Stimulated activated CD4-positive, alpha-beta T cell treated with anti-CD3 and anti-CD28 coated beads, Interleukin-4, amount 100 ng/mL, for 1 hour (primary cell): ENCODE data around the gene ALDH9A1.
"Not testable (repeated sequence)": the region's sequence is repeated elsewhere in the genome, so short reads cannot be mapped to it uniquely, and the experiment has no call there.

Source experiments
- DNase-seq: peaks from one replicate; pipeline ENCODE4 v3.0.0-alpha.2; 2020

The ALDH9A1 gene

DNA sequence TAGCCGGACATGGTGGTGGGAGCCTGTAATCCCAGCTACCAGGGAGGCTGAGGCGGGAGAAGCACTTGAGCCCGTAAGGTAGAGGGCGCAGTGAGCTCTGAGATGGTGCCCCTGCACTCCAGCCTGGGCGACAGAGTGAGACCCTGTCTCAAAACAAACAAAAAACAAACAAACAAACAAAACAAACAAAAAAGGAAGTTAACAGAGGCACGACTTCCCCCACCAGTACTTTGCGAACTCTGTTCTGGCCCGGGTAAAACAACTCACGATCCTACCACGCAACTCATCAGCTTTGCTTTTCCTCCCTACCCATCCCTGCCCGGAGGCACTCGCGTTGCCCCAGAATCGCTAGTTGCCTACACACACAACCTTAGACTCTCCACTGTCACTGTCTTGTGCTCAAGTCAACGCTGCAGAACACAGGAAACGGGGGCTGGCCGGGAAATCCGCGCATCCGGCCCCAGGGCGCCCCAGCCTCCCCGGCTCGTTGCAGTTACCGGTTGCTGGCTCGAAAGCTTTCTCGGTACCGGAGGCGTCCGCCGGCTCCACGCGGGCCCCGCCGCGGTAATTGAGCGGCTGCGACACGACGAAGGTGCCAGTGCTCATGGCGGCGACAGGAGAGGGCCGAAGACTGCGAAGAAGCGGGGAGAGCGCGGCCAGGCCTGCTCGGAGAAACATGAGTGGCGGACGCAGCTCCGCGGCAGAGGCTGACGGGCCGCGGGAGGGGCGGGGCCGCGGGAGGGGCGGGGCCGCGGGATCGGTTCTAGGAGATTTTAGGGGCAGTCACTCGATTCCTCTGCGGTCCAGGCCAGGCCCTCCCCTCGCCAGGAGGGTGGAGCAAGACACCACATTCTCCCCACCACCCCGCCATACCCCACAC is at the start of gene ALDH9A1:
ALDH9A1 (minus strand) TSS at position 682 of the 880 bp plus-strand sequence; CDS start at position 678, 4 bp downstream.
- DNase-seq: peak; percentile 89

DNA sequence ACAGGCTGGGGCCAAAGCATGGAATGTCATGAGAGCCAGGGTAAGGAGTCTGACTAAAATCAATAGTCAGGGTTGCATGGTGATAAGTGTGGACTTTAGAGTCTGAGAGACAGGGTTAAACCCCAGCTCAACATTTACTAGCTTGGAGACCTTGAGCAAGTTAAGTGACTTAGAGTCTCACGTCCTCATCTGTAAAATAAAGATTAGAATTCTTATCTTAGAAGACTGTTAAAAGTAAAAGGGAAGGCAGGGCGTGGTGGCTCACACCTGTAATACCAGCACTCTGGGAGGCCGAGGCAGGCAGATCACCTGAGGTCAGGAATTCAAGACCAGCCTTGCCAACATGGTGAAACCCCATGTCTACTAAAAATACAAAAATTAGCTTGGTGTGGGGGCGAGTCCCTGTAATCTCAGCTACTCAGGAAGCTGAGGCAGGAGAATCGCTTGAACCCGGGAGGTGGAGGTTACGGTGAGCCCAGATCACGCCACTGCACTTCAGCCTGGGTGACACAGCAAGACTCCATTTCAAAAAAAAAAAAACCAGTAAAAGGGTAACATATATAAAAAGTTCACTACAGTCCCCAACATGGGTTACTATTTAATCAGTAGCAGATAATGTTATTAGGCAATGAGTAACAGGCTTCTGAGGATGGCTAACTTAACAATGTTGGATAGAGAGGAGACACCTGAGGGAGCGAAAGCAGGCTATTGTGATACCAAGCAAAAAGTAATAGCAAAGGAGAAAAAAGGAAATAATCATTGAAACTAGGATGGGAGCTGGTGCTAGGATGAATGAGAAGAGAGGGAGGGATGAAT is 49.5 kb upstream of the ALDH9A1 start:
- no peak for DNase-seq

DNA sequence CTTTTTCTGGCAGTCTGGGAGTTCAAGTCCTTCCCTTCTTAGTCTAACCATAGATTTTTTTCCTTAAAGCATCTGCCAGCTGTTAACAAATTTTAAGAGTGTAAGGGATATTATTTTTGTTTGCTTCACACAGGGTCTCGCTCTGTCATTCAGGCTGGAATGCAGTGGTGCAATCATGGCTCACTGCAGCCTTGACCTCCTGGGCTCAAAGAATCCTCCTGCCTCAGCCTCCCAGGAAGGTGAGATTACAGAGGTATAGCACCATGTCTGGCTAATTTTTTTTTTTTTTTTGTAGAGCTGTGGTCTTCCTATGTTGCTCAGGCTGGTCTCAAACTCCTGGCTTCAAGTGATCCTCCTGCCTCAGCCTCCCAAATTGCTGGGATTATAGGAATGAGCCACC is 46.6 kb upstream of the ALDH9A1 start:
- DNase-seq: not testable (repeated sequence)

DNA sequence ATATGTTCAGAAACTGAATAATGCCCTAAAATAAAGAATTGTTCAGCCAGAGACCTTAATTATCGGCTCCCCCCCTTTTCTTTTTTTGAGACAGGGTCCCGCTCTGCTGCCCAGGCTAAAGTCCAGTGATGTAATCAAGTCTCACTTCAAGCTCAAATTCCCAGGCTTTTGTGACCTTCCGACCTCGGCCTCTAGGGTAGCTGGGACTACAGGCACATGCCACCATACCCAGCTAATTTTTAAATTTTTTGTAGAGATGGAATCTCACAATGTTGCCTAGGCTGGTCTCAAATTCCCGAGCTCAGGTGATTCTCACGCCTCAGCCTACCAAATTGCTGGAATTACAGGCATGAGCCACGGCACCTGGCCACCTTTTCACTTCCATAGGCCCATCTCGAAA is 43.8 kb upstream of the ALDH9A1 start:
- DNase-seq: no peak

DNA sequence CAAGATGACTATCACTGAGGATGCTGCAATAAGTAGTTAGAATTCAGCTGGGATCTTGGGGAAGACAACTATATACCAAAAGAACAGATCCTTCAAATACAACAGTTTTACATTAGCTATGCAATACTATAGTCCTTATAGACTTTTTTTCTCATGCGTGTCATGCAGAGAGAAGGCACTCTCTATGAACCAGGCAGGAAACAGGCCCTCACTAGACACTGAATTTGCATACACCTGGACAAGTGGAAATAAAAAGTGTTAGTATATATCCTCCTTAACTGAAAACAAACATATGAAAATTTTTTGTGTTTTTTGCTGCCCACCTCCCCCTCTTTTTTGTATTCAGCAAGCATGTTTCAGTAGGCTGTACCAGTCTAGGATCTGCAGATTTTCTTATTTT is 40.4 kb upstream of the ALDH9A1 start:
- DNase-seq: no peak

DNA sequence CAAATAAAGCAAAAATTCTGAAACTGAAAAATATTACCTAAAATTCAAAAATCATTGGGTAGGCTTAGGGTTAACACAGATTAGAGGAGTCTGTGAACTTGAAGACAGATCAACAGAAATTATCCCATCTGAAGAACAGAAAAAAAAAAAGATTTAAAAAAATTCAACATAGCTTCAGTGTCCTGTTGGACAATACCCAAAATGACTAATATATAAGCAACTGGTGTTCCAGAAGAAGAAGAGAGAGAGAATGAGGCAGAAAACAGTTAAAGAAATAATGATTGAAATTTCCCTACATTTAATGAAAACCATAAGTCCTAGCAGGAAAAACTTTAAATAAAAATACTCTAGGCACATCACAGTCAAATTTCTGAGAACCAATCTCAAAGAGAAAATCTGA is 38.8 kb upstream of the ALDH9A1 start:
- no peak for DNase-seq

DNA sequence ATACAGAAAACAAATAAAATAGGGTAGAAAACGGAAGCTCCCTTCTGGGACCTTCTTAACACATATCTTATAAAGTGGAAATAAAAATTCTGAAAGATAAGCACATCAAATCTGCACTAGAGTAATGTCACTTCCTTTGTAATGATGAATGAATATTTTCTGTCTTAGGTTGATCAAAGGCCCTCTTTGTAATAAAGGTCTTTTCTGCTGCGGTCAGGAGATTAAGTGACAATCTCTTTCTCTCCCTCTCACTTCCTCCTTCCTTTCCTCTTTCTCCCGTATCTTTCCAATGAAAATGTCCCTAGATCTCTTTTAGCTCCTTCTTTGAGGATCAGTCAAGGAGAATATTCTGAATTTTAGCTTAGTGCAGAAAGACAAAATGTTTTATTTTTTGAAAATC is 36.5 kb upstream of the ALDH9A1 start:
- no peak for DNase-seq

DNA sequence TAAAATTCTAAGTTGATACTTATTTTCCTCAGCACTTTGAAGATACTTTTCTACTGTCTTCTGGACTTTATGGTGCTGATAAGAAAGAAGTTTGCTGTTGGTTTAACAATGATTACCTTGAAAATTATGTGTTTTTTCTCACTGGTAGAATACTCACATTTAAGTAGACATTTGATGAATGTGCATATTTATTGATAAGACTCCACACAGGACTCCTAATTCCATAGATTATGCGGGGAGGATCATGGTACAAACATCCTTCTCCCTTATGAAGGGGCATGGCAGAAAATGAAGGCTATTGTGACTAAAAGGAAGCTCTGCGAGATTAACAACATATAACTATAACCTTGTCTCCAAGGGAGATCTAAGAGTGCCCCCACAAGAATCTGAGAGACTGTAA is 28.5 kb upstream of the ALDH9A1 start:
- DNase-seq: no peak

DNA sequence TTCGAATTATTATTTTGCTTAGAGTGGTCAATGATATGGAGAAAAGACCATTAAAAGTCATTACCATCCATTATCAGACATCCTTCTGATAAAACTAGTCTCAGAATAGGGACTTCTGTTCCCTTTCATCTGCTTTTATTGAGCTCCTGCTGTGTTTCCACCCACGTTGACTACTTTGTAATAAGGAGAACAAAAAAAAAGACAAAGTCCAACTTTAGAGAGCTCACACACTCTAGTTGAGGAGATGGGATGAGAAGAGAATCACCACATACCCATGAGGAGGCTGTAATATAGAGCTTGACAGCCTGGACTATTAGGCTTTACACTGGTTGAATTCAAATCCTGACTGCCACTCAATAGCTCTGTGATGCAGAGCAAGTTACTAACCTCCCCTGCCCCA is 27.8 kb upstream of the ALDH9A1 start:
- no peak for DNase-seq

DNA sequence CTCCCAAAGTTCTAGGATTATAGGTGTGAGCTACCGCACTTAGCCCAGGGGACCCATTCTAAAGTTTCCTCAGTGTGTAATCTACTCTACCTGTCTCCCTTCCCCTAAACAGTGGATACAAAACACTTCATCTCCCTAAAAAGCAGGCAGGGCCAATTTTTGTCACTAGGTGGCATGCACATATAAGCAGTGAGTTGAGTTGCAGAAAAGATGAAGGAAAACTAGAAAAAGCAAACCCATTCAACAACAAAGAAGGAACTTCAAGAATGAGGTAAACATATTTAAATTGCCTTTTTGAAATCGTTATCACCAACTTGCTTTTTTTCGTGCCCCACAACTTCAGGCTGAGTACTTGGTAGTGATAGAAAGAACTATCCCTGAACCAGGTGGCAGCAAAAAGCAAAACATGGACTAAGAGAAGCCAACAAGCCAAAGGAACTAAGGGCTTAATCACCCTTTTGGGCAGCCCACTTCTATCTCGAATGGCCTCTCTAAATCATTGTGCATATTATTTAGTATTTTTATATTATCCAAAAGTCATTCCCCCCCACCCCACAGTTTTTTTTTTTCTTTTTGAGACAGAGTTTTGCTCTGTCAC is 19.7 kb upstream of the ALDH9A1 start:
- peak; percentile 4 for DNase-seq

DNA sequence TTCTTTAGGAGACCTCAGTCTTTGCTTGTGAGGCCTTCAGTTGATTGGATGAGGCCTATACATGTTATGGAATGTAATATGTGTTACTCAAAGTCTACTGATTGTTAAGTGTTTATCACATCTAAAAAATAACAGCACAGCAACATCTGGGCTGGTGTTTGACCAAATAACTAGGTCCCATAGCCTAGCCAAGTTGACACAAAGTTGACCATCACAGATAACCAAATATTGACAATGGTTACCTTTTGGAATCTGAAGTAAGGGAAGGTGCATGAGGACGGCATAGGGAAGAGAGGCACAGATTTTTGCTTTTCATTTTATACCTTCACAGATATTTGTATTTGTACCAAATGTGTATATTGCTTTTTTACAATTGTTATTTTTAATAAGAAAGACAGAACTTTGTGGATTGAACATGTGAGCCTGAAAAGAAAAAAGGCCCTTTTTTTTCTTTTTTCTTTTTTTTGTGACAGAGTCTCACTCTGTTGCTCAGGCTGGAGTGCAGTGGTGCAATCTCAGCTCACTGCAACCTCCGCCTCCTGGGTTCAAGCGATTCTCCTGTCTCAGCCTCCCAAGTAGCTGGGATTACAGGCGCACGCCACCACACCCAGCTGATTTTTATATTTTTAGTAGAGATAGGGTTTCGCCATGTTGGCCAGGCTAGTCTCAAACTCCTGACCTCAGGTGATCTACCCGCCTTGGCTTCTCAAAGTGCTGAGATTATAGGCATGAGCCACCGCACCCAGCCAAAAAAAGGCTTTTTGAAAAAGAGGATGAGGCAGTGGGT is 18.1 kb upstream of the ALDH9A1 start:
- DNase-seq: not testable (repeated sequence)

DNA sequence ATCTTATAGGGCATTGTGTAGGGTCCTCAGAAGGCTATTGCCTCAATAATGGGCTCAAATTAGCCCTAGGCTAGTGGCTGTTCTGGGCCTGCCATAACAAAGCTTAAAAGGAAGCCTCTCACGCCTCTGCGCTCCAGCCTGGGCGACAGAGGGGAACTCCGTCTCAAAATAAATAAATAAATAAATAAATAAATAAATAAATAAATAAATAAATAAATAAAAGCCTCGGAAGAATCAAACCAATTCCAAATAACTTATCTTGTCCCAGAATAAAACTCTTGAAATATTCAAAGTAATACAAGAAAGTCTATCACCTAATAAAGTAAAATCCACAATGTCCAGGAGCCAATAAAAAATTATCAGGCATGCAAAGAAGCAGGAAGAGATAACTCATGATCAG is 14.4 kb upstream of the ALDH9A1 start:
- DNase-seq: no peak

DNA sequence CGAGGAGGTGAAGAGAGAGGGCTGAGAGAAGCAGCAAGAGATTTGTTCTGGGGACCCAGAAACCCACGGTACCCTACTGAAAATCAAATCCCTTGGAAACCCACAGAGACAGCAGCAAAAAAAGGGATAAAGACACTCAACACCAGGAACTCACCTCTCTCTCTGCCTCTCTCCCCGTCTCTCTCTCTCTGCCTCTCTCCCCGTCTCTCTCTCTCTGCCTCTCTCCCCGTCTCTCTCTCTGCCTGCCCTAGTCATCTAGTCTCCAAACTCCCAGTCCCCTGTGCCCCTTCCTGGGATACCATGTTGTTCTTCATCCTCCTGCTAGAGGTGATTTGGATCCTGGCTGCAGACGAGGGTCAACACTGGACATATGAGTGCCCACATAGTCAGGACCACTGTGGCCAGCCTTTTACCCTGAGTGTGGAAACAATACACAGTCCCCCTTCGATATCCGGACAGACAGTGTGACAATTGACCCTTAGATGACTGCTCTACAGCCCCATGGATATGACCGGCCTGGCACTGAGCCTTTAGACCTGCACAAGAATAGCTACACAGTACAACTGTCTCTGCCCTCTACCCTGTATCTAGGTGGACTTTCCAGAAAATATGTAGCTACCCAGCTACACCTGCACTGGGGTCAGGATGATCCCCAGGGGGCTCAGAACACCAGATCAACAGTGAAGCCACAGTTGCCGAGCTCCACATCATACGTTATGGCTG is 9.8 kb upstream of the ALDH9A1 start:
- DNase-seq: no peak

DNA sequence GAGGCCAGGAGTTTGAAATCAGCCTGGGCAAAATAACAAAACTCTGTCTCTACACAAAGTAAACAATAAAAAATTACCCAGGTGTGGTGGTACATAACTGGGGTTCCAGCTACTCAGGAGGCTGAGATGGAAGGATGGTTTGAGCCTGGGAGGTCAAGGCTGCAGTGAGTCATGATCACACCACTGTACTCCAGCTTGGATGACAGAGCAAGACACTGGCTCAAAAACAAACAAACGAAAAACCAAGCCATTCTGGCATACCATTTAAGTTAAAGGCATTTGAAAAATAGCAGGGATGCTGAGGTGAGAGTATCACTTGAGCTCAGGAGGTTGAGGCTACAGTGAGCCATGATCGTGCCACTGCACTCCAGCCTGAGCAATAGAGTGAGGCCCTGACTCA is 5.3 kb upstream of the ALDH9A1 start:
- no peak for DNase-seq

DNA sequence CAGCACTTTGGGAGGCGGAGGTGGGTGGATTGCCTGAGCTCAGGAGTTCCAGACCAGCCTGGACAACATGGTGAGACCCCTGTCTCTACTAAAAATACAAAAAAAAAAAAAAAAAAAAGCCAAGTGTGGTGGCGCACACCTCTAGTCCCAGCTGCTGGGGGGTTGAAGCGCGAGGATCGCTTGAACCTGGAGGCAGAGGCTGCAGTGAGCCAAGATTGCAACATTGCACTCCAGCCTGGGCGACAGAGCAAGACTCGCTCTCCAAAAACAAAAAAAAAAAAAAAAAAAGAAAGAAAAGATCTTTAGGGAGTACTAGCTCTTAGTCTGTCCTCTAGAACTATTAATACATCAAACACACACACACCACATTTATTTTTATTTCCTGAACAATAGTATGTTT is 3.6 kb upstream of the ALDH9A1 start:
- DNase-seq: not testable (repeated sequence)

DNA sequence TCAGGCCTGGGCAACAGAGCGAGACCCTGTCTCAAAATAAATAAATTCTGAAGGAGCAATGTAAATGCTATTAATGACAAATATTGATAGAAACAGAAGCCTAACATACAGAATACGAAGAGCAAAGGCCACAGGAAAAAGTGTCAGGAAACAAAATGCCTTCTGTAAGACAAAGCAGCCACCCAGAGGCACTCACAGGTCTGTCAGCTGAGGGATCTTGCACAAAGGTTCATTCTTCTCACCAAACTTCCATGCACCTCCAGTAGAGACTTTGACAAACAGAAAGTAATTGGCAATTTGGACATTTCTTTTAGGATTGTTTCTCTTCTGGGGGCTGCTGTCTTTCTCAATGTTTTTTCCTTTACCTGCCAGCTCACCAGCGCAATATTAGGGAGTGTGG is 1.2 kb upstream of the ALDH9A1 start:
- DNase-seq: no peak

DNA sequence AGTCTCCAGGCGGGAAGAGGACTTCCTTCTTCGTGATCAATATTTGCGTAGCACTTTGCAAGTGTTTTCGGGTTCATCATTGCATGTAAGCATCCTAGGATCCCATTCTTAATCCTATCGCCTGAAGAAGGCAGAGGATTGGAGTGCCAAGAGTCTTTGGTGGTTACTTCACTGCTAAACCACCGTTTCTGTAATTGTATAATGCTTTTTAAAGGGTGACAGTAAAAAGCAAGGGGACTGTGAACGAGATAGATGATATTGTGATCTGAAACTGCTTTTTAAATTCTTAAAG is 345 bp upstream of the ALDH9A1 start:
- no peak for DNase-seq

DNA sequence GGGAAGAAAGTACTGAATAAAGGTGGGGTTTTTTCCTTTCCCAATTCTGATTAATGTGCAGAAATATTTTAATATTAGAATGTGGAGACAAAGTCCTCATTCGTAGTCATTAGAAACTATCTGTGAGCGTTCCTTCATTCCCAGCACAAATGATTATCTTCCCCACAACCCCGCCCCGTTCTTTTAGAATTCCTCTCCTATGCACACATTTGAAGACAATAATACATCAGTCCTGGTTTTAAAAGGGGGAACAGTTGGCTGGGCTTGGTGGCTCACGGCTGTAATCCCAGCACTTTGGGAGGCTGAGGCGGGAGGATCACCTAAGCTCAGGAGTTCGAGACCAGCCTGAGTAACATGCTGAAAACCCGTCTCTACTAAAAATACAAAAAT is 876 bp downstream of the ALDH9A1 start:
- DNase-seq: no peak

DNA sequence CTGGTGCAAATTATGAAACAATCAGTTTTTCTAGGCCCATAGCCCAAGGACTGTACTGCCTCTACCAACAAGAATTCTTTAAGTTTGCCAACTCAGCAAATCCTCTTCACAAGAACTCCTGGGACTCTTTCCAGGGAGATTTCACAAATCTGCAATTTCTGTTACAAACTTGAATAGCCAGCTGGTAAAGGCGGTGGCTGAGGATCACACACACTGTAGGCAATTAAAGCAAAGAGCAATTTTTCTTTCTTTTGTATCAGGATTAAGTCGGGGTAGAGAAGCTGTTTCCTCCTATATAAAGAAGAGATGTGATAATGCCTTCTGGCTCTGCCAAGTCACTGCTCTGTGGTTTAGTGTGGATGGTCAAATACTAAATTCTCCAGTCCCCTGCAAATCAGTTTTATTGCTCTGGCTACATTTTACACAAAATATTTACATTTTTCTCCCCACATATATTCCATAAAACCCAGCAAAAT is 1.7 kb downstream of the ALDH9A1 start:
- DNase-seq: no peak

DNA sequence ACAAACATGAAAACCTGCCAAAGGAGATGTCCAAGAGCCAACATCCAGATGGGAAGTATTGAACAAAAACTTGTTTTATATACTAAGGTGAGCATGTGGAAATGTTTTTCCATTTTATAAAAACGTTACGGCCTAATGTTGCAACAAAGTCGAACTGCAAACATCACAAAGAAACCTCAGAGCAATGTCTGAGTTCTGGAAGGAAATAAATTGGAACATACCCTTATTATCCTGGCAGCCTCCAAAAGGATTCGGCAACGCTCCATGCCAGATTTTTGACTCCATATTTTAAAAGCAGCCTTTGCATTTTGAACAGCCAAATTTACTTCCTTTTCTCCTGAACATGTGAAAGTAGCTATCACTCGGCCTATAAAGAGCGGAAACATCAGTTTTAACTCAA is 3.3 kb downstream of the ALDH9A1 start:
- no peak for DNase-seq

DNA sequence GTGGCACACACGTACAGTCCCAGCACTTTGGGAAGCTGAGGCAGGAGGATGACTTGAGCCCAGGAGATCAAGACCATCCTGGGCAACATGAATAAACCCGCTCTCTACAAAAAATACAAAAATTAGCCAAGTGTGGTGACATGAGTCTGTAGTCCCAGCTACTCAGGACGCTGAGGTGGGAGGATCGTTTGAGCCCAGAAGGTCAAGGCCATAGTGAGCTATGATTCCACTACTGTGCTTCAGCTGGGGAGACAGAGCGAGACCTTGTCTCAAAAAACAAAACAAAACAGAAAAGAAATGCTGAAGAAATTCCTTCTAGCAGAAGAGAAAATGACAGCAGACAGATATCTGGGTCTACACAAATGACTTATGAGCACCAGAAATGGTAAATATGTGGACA is 10.3 kb downstream of the ALDH9A1 start:
- DNase-seq: no peak

DNA sequence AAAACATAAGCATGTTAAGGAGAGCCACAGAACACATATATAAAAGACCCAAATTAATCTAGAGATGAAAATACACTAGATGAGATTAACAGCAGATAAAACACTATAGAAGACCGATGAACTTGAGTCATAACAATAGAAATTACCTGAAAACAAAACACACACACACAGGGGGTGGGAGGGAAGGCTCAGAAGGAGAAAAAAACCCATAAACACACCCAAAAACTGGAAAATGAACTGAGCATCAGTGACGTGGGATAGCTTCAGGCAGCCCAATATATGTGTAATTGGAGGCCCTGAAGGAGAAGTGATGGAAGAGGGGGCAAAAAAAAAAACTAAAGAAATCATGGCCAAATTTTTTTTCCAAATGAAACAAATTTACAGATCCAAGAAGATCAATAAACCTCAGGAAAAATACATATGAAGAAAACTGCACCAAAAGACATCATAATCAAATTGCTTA is 11.4 kb downstream of the ALDH9A1 start:
- DNase-seq: no peak
